ENCODE results near the gene TSGA10.
A peak's percentile ranks its signal among the peaks of the same experiment; 100 is the strongest.
"Not testable (repeated sequence)": the region's sequence is repeated elsewhere in the genome, so short reads cannot be mapped to it uniquely, and the experiment has no call there.

TSGA10 gene

GRCh38 chr2:99153921-99154604 lies 679 bp downstream of the TSGA10 start:
- DNase-seq (ENCODE audit: low spot score), result peak; percentile 33

GRCh38 chr2:99152199-99152895 lies 2.4 kb downstream of the TSGA10 start:
- DNase-seq (ENCODE audit: low spot score), result no peak

- DNase-seq (ENCODE audit: low spot score), result no peak
Measured at GRCh38 chr2:99150706-99151105, 4.0 kb downstream of the TSGA10 start.

- peak; percentile 91 for DNase-seq (ENCODE audit: low spot score)
Measured at GRCh38 chr2:99141110-99142108, 13.3 kb downstream of the TSGA10 start, which contains the start of gene C2orf15. C2orf15 (plus strand) TSS chr2:99141707; CDS start chr2:99150559, 8,852 bp downstream.

- no peak for DNase-seq (ENCODE audit: low spot score)
Measured at GRCh38 chr2:99140860-99141109, 14.0 kb downstream of the TSGA10 start.

- DNase-seq (ENCODE audit: low spot score), result peak; percentile 31
Measured at GRCh38 chr2:99140056-99140859, 14.5 kb downstream of the TSGA10 start.

GRCh38 chr2:99139003-99139402 lies 15.7 kb downstream of the TSGA10 start:
- no peak for DNase-seq (ENCODE audit: low spot score)

- not testable (repeated sequence) for DNase-seq (ENCODE audit: low spot score)
Measured at GRCh38 chr2:99135044-99135556, 19.6 kb downstream of the TSGA10 start.

GRCh38 chr2:99127981-99128380 lies 26.8 kb downstream of the TSGA10 start:
- DNase-seq (ENCODE audit: low spot score), result no peak

GRCh38 chr2:99112617-99113016 lies 42.1 kb downstream of the TSGA10 start:
- no peak for DNase-seq (ENCODE audit: low spot score)

- DNase-seq (ENCODE audit: low spot score), result no peak
Measured at GRCh38 chr2:99111945-99112344, 42.8 kb downstream of the TSGA10 start.

GRCh38 chr2:99111236-99111635 lies 43.5 kb downstream of the TSGA10 start:
- DNase-seq (ENCODE audit: low spot score), result no peak

- DNase-seq (ENCODE audit: low spot score), result no peak
Measured at GRCh38 chr2:99106913-99107312, 47.8 kb downstream of the TSGA10 start.

GRCh38 chr2:99104006-99104405 lies 50.7 kb downstream of the TSGA10 start:
- no peak for DNase-seq (ENCODE audit: low spot score)

- DNase-seq (ENCODE audit: low spot score), result peak; percentile 15
Measured at GRCh38 chr2:99101697-99102096, 53.0 kb downstream of the TSGA10 start.

GRCh38 chr2:99096728-99097127 lies 58.0 kb downstream of the TSGA10 start:
- no peak for DNase-seq (ENCODE audit: low spot score)

GRCh38 chr2:99088017-99088416 lies 66.7 kb downstream of the TSGA10 start:
- no peak for DNase-seq (ENCODE audit: low spot score)

GRCh38 chr2:99086385-99086784 lies 68.4 kb downstream of the TSGA10 start:
- no peak for DNase-seq (ENCODE audit: low spot score)

- DNase-seq (ENCODE audit: low spot score), result no peak
Measured at GRCh38 chr2:99085421-99085820, 69.3 kb downstream of the TSGA10 start.

- DNase-seq (ENCODE audit: low spot score), result no peak
Measured at GRCh38 chr2:99084256-99084655, 70.5 kb downstream of the TSGA10 start.

- no peak for DNase-seq (ENCODE audit: low spot score)
Measured at GRCh38 chr2:99081891-99082290, 72.9 kb downstream of the TSGA10 start.

- DNase-seq (ENCODE audit: low spot score), result no peak
Measured at GRCh38 chr2:99079226-99079625, 75.5 kb downstream of the TSGA10 start.

All from AG20443 (cell line).